ENCODE results near the gene KCNK13.
"Not testable (repeated sequence)": the region's sequence is repeated elsewhere in the genome, so short reads cannot be mapped to it uniquely, and the experiment has no call there.

Gene KCNK13

DNA sequence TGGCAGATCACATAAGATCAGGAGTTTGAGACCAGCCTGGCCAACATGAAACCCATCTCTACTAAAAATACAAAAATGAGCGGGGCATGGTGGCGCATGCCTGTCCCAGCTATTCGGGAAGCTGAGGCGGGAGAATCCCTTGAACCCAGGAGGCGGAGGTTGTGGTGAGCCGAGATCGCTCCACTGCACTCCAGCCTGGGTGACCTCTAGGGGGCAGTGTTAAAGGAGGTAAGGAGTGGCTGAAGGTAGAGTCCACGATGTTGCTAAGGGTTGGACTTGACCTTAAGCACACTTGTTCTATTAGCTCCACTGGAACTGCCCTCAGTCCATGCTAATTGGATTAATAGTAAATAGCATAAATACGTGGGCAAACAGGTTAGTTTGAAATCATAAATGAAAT is 132.1 kb downstream of the KCNK13 start:
- WGBS: 72% methylated on average over 8 of the region's 9 CpGs
- no peaks in the 10 kb centered on the region for H3K27me3 ChIP-seq (ENCODE audit: insufficient read depth, low read length)
- no peaks in the 10 kb centered on the region for H3K9me3 ChIP-seq (ENCODE audit: insufficient read depth, low read depth, low read length)
- no peak overlapping the region for H3K9ac ChIP-seq (ENCODE audit: low read depth, low read length)
- H3K36me3 ChIP-seq (ENCODE audit: insufficient read depth, low read length): no peaks in the 10 kb centered on the region
- no peak overlapping the region for H3K27ac ChIP-seq (ENCODE audit: low read depth, low read length)
- H3K4me1 ChIP-seq (ENCODE audit: insufficient read depth, low read length): no peaks in the 10 kb centered on the region
- H3K4me3 ChIP-seq (ENCODE audit: low read length): no peak overlapping the region

GRCh38 chr14:90194706-90195105 is 132.9 kb downstream of the KCNK13 start:
- 88% methylated on average over 5 of the region's 5 CpGs for WGBS
- no peak overlapping the region for H3K4me3 ChIP-seq (ENCODE audit: low read length)
- no peaks in the 10 kb centered on the region for H3K4me1 ChIP-seq (ENCODE audit: insufficient read depth, low read length)
- no peaks in the 10 kb centered on the region for H3K27me3 ChIP-seq (ENCODE audit: insufficient read depth, low read length)
- no peaks in the 10 kb centered on the region for H3K9me3 ChIP-seq (ENCODE audit: insufficient read depth, low read depth, low read length)
- H3K36me3 ChIP-seq (ENCODE audit: insufficient read depth, low read length): no peaks in the 10 kb centered on the region
- no peak overlapping the region for H3K27ac ChIP-seq (ENCODE audit: low read depth, low read length)
- no peak overlapping the region for H3K9ac ChIP-seq (ENCODE audit: low read depth, low read length)

- no peaks in the 10 kb centered on the region for H3K36me3 ChIP-seq (ENCODE audit: insufficient read depth, low read length)
These were observed 136.8 kb downstream of the KCNK13 start for GRCh38 chr14:90198541-90199060.

DNA sequence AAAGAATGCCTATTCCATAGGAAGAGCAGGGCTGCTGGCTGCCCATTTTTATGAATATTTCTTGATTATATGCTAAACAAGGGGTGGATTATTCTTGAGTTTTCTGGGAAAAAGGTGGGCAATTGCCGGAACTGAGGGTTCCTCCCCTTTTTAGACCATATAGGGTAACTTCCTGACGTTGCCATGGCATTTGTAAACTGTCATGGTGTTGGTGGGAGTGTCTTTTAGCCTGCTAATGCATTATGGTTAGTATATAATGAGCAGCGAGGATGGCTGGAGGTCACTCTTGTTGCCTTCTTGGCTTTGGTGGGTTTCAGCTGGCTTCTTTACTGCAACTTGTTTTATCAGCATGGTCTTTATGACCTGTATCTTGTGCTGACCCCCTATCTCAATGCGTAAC is 138.8 kb downstream of the KCNK13 start:
- not testable (repeated sequence) for H3K27ac ChIP-seq (ENCODE audit: low read depth, low read length); H3K36me3 ChIP-seq (ENCODE audit: insufficient read depth, low read length); H3K9me3 ChIP-seq (ENCODE audit: insufficient read depth, low read depth, low read length); H3K9ac ChIP-seq (ENCODE audit: low read depth, low read length); H3K4me3 ChIP-seq (ENCODE audit: low read length); H3K27me3 ChIP-seq (ENCODE audit: insufficient read depth, low read length); H3K4me1 ChIP-seq (ENCODE audit: insufficient read depth, low read length)
- WGBS: 83% methylated on average over 4 of the region's 4 CpGs

More at GRCh38 chr14:90198541-90199060, 136.8 kb downstream of the KCNK13 start:
- H3K9ac ChIP-seq (ENCODE audit: low read depth, low read length): no peak overlapping the region
- H3K4me3 ChIP-seq (ENCODE audit: low read length): no peak overlapping the region
- no peak overlapping the region for H3K27ac ChIP-seq (ENCODE audit: low read depth, low read length)
- H3K4me1 ChIP-seq (ENCODE audit: insufficient read depth, low read length): no peaks in the 10 kb centered on the region
- no peaks in the 10 kb centered on the region for H3K9me3 ChIP-seq (ENCODE audit: insufficient read depth, low read depth, low read length)
- H3K27me3 ChIP-seq (ENCODE audit: insufficient read depth, low read length): no peaks in the 10 kb centered on the region
- 90% methylated on average over 11 of the region's 12 CpGs for WGBS

DNA sequence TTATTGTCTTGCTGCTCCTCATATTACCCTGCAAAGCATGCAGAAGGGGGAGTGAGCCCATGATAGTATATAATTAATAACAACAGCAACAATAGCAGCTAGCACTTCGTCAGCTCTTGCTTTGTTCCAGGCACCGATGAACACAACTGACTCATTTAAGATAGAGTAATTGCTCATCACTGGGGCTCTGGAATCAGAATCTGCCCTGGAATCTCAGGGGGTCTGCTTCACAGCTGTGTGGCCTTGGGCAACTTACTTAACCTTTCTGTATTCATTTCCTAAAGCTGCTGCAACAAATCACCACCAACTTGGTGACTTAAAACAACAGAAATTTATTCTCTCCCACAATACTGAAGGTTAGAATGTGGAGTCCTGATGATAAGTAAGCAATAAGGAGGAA is 139.6 kb downstream of the KCNK13 start:
- Histone ChIP-seq H3K9ac (ENCODE audit: low read depth, low read length) (no peak overlapping the region), H3K27ac (ENCODE audit: low read depth, low read length) (no peak overlapping the region), H3K9me3 (ENCODE audit: insufficient read depth, low read depth, low read length) (no peaks in the 10 kb centered on the region), H3K4me1 (ENCODE audit: insufficient read depth, low read length) (no peaks in the 10 kb centered on the region), H3K36me3 (ENCODE audit: insufficient read depth, low read length) (no peaks in the 10 kb centered on the region), H3K27me3 (ENCODE audit: insufficient read depth, low read length) (no peaks in the 10 kb centered on the region), H3K4me3 (ENCODE audit: low read length) (no peak overlapping the region)
- WGBS: 90% methylated on average over 2 of the region's 2 CpGs

DNA sequence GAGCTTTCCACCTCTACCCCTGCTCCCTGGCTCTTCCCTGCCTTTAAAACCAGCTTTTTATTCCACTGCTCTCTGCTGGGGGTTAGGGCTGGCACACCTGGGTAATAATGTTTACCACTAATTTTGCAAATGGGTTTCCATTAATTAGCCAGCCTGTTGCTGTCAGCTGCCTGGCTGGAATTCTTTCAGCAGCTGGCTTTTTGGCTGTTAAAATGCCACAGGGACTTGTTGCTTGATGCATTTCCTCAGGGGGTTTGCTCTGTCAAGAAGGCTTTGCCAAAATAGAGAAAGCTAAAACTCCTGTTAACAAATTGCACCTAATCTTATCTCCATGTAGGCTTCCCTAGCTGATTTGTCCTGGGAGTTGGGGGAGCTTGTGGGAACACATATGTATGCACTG is 142.7 kb downstream of the KCNK13 start:
- H3K27ac ChIP-seq (ENCODE audit: low read depth, low read length): no peak overlapping the region
- no peaks in the 10 kb centered on the region for H3K27me3 ChIP-seq (ENCODE audit: insufficient read depth, low read length)
- no peak overlapping the region for H3K9ac ChIP-seq (ENCODE audit: low read depth, low read length)

DNA sequence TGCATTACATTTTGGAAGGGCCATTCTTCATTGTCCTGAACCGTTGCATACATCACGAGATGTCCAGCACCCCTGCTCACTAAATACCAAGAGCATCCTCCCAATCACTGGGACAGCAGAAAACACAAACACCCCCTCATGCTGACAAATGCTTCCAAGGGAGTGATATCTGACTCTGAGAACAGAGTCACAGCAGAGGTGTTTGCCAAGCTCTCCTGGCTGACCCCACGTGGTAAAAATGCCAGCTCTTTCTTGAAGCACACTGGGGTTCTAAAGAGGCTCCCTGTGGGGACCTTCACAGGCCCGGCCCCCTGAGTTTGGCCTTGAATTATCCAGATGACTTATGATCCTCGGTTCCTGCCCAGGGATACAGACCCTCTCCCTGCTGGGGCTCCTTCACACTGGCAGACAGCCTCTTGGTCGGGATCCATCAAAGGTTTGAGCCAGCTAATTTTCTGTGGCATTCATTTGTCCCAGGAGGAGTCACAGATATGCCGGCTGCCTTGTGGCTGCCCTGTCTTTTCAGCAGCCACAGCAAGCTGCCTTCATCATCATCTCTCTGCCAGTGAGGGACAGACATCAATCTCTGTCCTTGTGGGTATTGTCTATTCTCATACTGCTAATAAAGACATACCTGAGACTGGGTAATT is 151.4 kb downstream of the KCNK13 start:
- no peaks in the 10 kb centered on the region for H3K27me3 ChIP-seq (ENCODE audit: insufficient read depth, low read length)
- H3K36me3 ChIP-seq (ENCODE audit: insufficient read depth, low read length): no peaks in the 10 kb centered on the region
- H3K9ac ChIP-seq (ENCODE audit: low read depth, low read length): no peak overlapping the region
- H3K27ac ChIP-seq (ENCODE audit: low read depth, low read length): no peak overlapping the region
- WGBS: 90% methylated on average over 7 of the region's 7 CpGs
- peaks cover 13% of the 10 kb centered on the region for H3K9me3 ChIP-seq (ENCODE audit: insufficient read depth, low read depth, low read length)
- H3K4me3 ChIP-seq (ENCODE audit: low read length): no peak overlapping the region
- H3K4me1 ChIP-seq (ENCODE audit: insufficient read depth, low read length): no peaks in the 10 kb centered on the region

More for the DNA sequence above, 142.7 kb downstream of the KCNK13 start:
- Histone ChIP-seq H3K36me3 (ENCODE audit: insufficient read depth, low read length) (no peaks in the 10 kb centered on the region), H3K4me3 (ENCODE audit: low read length) (no peak overlapping the region), H3K9me3 (ENCODE audit: insufficient read depth, low read depth, low read length) (no peaks in the 10 kb centered on the region), H3K4me1 (ENCODE audit: insufficient read depth, low read length) (no peaks in the 10 kb centered on the region)

- Histone ChIP-seq H3K4me3 (ENCODE audit: low read length) (no peak overlapping the region), H3K27ac (ENCODE audit: low read depth, low read length) (no peak overlapping the region), H3K9me3 (ENCODE audit: insufficient read depth, low read depth, low read length) (no peaks in the 10 kb centered on the region), H3K4me1 (ENCODE audit: insufficient read depth, low read length) (no peaks in the 10 kb centered on the region), H3K9ac (ENCODE audit: low read depth, low read length) (no peak overlapping the region), H3K36me3 (ENCODE audit: insufficient read depth, low read length) (no peaks in the 10 kb centered on the region), H3K27me3 (ENCODE audit: insufficient read depth, low read length) (peaks cover under 1% of the 10 kb centered on the region; the same call in 1 of the 2 replicates)
- 95% methylated on average over 4 of the region's 4 CpGs for WGBS
These were observed 166.7 kb downstream of the KCNK13 start for GRCh38 chr14:90228478-90228877.

GRCh38 chr14:90229942-90230341 is 168.1 kb downstream of the KCNK13 start:
- H3K9ac ChIP-seq (ENCODE audit: low read depth, low read length); H3K4me3 ChIP-seq (ENCODE audit: low read length); H3K4me1 ChIP-seq (ENCODE audit: insufficient read depth, low read length); H3K9me3 ChIP-seq (ENCODE audit: insufficient read depth, low read depth, low read length); H3K36me3 ChIP-seq (ENCODE audit: insufficient read depth, low read length); H3K27ac ChIP-seq (ENCODE audit: low read depth, low read length): not testable (repeated sequence)
- peaks cover 14% of the 10 kb centered on the region for H3K27me3 ChIP-seq (ENCODE audit: insufficient read depth, low read length)
- WGBS: 100% methylated on average over 1 of the region's 1 CpG

All from HUES64 (cell line).